ENCODE results near the gene LDB1. TPM values are rescaled to one million over a fixed set of nuclear protein-coding genes. Genes with fewer than 3 reads are reported as not detected.

The LDB1 gene
- total and polyA plus RNA-seq, 4 donors = 28.6 to 81.6 (median 39.3) TPM

GRCh38 chr10:102117391-102118159 lies 2.6 kb downstream of the LDB1 start:
- H3K27me3 ChIP-seq (ENCODE audit: control insufficient read depth in 3 of 3, insufficient read depth in 3 of 3, low read length in 2 of 3) = no peaks in the 10 kb centered on the region
- H3K4me1 ChIP-seq (ENCODE audit: control insufficient read depth in 5 of 5, insufficient read depth in 5 of 5, low read length in 5 of 5) = peaks cover 0 to 70% (median 43%) of the 10 kb centered on the region in 5 donors
- H3K27ac ChIP-seq (ENCODE audit: low read depth in 1 of 2, low read length in 1 of 2) = peak overlapping the region; percentile 23 to 99
- H3K4me3 ChIP-seq = peak overlapping the region; percentile 5
- H3K9ac ChIP-seq (ENCODE audit: insufficient read depth in 1 of 2, low read length in 2 of 2) = peak overlapping the region in 1 of 2 donors; percentile 74
- no peaks in the 10 kb centered on the region for H3K9me3 ChIP-seq (ENCODE audit: control insufficient read depth in 4 of 4, insufficient read depth in 3 of 4, low read length in 3 of 4)
- WGBS, 2 donors = 6 to 7% methylated on average over 10 to 12 of the region's 12 CpGs
- DNase-seq = peak; percentile 95 to 96 (median 96)
- peaks cover 0 to 3% (median 0%) of the 10 kb centered on the region in 4 donors for H3K36me3 ChIP-seq (ENCODE audit: control insufficient read depth in 4 of 4, insufficient read depth in 4 of 4, low read length in 4 of 4)
- TF ChIP-seq CTCF (IDR thresholded peaks at IDR 0.05; ENCODE audit: control extremely low read depth, extremely low read depth) = no peak
- no peak for ATAC-seq (ENCODE audit: insufficient read depth, low FRiP score)

- TF ChIP-seq CTCF (IDR thresholded peaks at IDR 0.05; ENCODE audit: control extremely low read depth, extremely low read depth) = no peak
- no peak for ATAC-seq (ENCODE audit: insufficient read depth, low FRiP score)
- 71 to 83% methylated on average over 1 of the region's 1 CpG for WGBS, 2 donors
- Histone ChIP-seq H3K36me3 (ENCODE audit: control insufficient read depth in 4 of 4, insufficient read depth in 4 of 4, low read length in 4 of 4) (peaks cover 0 to 5% (median 1%) of the 10 kb centered on the region in 4 donors), H3K27me3 (ENCODE audit: control insufficient read depth in 3 of 3, insufficient read depth in 3 of 3, low read length in 2 of 3) (no peaks in the 10 kb centered on the region), H3K4me3 (no peak overlapping the region), H3K27ac (ENCODE audit: low read depth in 1 of 2, low read length in 1 of 2) (peak overlapping the region in 1 of 2 donors; percentile 99), H3K9ac (ENCODE audit: insufficient read depth in 1 of 2, low read length in 2 of 2) (peak overlapping the region in 1 of 2 donors; percentile 34), H3K9me3 (ENCODE audit: control insufficient read depth in 4 of 4, insufficient read depth in 3 of 4, low read length in 3 of 4) (no peaks in the 10 kb centered on the region), H3K4me1 (ENCODE audit: control insufficient read depth in 5 of 5, insufficient read depth in 5 of 5, low read length in 5 of 5) (peaks cover 0 to 62% (median 37%) of the 10 kb centered on the region in 5 donors)
- DNase-seq = no peak
Observed at GRCh38 chr10:102116656-102117055, 3.5 kb downstream of the LDB1 start.

GRCh38 chr10:102115775-102116174 lies 4.4 kb downstream of the LDB1 start:
- H3K9me3 ChIP-seq (ENCODE audit: control insufficient read depth in 4 of 4, insufficient read depth in 3 of 4, low read length in 3 of 4) = no peaks in the 10 kb centered on the region
- peaks cover 0 to 57% (median 37%) of the 10 kb centered on the region in 5 donors for H3K4me1 ChIP-seq (ENCODE audit: control insufficient read depth in 5 of 5, insufficient read depth in 5 of 5, low read length in 5 of 5)
- H3K27ac ChIP-seq (ENCODE audit: low read depth in 1 of 2, low read length in 1 of 2) = peak overlapping the region; percentile 4 to 87
- H3K9ac ChIP-seq (ENCODE audit: insufficient read depth in 1 of 2, low read length in 2 of 2) = peak overlapping the region in 1 of 2 donors; percentile 53
- TF ChIP-seq CTCF (IDR thresholded peaks at IDR 0.05; ENCODE audit: control extremely low read depth, extremely low read depth) = no peak
- peaks cover 0 to 12% (median 8%) of the 10 kb centered on the region in 4 donors for H3K36me3 ChIP-seq (ENCODE audit: control insufficient read depth in 4 of 4, insufficient read depth in 4 of 4, low read length in 4 of 4)
- H3K27me3 ChIP-seq (ENCODE audit: control insufficient read depth in 3 of 3, insufficient read depth in 3 of 3, low read length in 2 of 3) = no peaks in the 10 kb centered on the region
- DNase-seq (peak in 2 of 3 donors; percentile 12 to 47), ATAC-seq (ENCODE audit: insufficient read depth, low FRiP score) (no peak)
- 0 to 1% methylated on average over 3 of the region's 3 CpGs for WGBS, 2 donors
- H3K4me3 ChIP-seq = no peak overlapping the region

All from lung (tissue), 12 donors.